Skeletal muscle satellite cell (primary cell): ENCODE data around the gene EPB41. TPM values are rescaled to one million over a fixed set of nuclear protein-coding genes. Genes with fewer than 3 reads are reported as not detected.
A peak's percentile ranks its signal among the peaks of the same experiment; 100 is the strongest.
"Not testable (repeated sequence)": the region's sequence is repeated elsewhere in the genome, so short reads cannot be mapped to it uniquely, and the experiment has no call there.

Source experiments
- H3K27me3 ChIP-seq: 2 replicates; pipeline ENCODE4 v1.7.0; 2013; ENCODE audit warnings: low read length; ENCODE audit not compliant: control insufficient read depth, insufficient read depth
- H3K36me3 ChIP-seq: 2 replicates; pipeline ENCODE4 v1.7.0; 2013; ENCODE audit warnings: mild to moderate bottlenecking, control low read depth, low read length; ENCODE audit not compliant: insufficient read depth
- H3K4me1 ChIP-seq: 2 replicates; pipeline ENCODE4 v1.7.0; 2013; ENCODE audit warnings: low read length; ENCODE audit not compliant: control insufficient read depth, insufficient read depth
- H3K4me2 ChIP-seq: 2 replicates; pipeline ENCODE4 v1.7.0; 2013; ENCODE audit warnings: mild to moderate bottlenecking, low read length
- H3K4me3 ChIP-seq: 2 replicates; pipeline ENCODE4 v1.7.0; 2013; ENCODE audit warnings: low read length
- H3K9ac ChIP-seq: 2 replicates; pipeline ENCODE4 v1.7.0; 2013; ENCODE audit warnings: mild to moderate bottlenecking, low read depth, low read length, moderate library complexity
- H3K9me3 ChIP-seq: replicated peaks from 2 replicates; pipeline ENCODE4 v1.7.0; 2013; ENCODE audit warnings: mild to moderate bottlenecking, control low read depth, low read length
- total RNA-seq: library from RNA; depleted of rRNA; stranded (reverse); fragments of >200 nt; gene quantifications from 2 replicates; pipeline ENCODE4 v1.2.3, GENCODE V29; 2012; rRNA removed

EPB41 gene
- 1.3 TPM in 2 replicates for total RNA-seq

DNA sequence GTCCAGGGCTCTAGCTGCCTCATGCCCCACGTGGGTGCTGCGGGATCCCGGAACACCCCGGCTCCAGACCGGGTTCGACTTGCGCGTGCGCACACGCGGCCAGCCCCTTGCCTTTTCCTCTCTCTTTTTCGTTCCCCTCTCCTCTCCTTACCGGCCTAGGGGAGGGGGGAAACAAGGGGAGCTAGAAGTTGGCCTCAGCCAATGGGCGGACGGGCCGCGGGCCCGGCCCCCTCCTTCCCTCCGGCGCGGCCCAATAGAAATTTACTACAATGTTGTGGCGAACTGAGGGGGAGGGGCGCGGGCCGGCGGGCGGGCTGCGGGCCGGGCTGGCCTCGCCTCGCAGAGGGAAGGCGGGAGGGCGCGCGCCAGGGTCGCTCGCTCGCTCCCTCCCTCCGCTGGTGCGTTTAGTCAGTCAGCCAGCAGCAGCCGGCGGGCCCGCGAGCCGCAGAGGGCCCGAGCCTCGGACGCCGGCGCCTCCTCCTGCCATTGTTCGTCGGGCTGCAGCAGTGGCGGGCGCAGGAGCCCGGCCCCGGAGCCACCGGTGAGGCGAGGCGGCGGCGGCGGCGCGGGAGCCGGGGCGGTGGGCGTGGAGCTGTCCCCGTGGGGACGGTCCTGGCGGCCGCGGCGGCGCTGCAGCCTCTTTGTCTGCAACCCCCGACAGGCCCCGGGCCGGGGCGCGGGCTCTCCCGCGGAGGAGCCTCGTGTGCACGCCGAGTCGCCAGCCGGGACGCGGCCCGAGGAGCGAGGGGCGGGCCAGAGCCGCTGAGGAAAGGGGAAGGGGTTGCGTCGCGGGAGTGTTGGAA, at the start of gene EPB41:
Gene EPB41, plus strand, starts transcription at position 342 of the 803 bp plus-strand sequence. CDS start 72,869 bp downstream, outside the sequence.
- Histone ChIP-seq H3K9ac (peak within 1 kb of the TSS; percentile 41), H3K36me3 (no peaks in the 10 kb centered on the region), H3K4me1 (peaks cover 12% of the 10 kb centered on the region), H3K27me3 (peaks cover 7% of the 10 kb centered on the region), H3K9me3 (no peaks in the 10 kb centered on the region), H3K4me3 (peak within 1 kb of the TSS; percentile 63), H3K4me2 (peak within 1 kb of the TSS; percentile 85)

DNA sequence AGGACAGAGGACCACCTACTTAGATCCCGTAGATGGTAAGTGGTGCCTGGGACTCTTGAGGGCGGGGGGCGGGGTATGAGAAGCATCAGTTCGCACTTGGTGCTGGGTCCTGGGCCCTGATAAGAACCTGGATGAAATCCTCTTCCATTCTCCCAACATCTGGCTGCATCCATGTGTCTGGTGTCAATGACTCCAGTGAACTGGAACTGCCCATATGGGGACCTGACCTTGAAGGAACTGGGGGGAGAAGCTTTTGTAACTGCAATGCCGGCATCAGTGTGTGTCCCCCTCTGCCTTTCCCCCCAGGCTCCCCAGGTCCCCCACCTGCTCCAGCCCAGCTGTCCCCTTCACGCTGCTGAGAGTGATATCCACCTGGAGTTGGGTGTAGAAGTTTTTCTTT, 49.7 kb upstream of the EPB41 start:
- H3K4me1 ChIP-seq = no peaks in the 10 kb centered on the region
- H3K4me3 ChIP-seq = no peak overlapping the region
- no peaks in the 10 kb centered on the region for H3K9me3 ChIP-seq
- no peaks in the 10 kb centered on the region for H3K36me3 ChIP-seq
- H3K27me3 ChIP-seq = peaks cover 32% of the 10 kb centered on the region
- H3K4me2 ChIP-seq = no peak overlapping the region
- H3K9ac ChIP-seq = no peak overlapping the region

GRCh38 chr1:28865997-28866650, 48.2 kb upstream of the EPB41 start:
- no peak overlapping the region for H3K4me2 ChIP-seq
- no peaks in the 10 kb centered on the region for H3K36me3 ChIP-seq
- no peaks in the 10 kb centered on the region for H3K9me3 ChIP-seq
- H3K4me1 ChIP-seq = no peaks in the 10 kb centered on the region
- H3K4me3 ChIP-seq = no peak overlapping the region
- peaks cover 41% of the 10 kb centered on the region for H3K27me3 ChIP-seq
- H3K9ac ChIP-seq = no peak overlapping the region

DNA sequence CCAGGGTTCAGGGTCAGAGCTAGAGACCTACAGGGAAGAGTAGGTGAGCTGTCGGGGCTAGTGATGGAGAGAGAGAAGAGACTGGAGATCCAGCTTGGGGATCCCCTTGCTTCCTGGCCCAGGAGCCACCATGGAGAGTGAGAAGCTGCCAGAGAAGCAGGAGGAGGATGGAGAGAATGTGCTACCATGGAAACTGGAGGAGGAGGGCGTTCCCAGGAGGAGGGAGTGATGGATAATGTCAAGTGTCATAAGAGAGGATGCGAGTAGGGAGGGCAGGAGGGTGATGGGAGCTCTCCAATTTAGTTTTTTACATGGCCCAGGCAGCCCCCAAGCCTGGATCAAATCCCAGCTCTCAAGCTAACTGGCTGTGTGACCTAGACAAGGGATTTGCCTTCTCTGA, 46.5 kb upstream of the EPB41 start:
- Histone ChIP-seq H3K9ac (no peak overlapping the region), H3K4me3 (no peak overlapping the region), H3K4me1 (no peaks in the 10 kb centered on the region), H3K27me3 (peaks cover 45% of the 10 kb centered on the region), H3K9me3 (no peaks in the 10 kb centered on the region), H3K4me2 (no peak overlapping the region), H3K36me3 (no peaks in the 10 kb centered on the region)

DNA sequence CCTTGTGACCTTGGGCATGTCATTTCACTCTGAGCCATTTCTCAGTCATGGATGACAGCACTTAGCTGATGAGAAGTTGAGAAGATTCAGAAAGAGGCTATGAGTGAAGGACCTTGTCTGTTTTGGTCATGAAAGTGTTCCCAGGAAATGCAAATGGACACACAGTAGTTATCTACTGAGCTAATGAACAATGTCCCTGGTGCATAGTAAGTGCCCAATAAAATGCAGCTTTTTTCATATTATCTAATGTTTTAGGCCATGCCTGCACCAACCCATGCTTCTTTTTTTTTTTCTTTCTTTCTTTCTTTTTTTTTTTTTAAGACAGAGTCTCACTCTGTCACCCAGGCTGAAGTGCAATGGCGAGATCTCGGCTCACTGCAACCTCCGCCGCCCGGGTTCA, 44.4 kb upstream of the EPB41 start:
- no peak overlapping the region for H3K9ac ChIP-seq
- no peak overlapping the region for H3K4me3 ChIP-seq
- H3K4me2 ChIP-seq = no peak overlapping the region
- no peaks in the 10 kb centered on the region for H3K9me3 ChIP-seq
- H3K36me3 ChIP-seq = no peaks in the 10 kb centered on the region
- H3K4me1 ChIP-seq = no peaks in the 10 kb centered on the region
- H3K27me3 ChIP-seq = peaks cover 40% of the 10 kb centered on the region

DNA sequence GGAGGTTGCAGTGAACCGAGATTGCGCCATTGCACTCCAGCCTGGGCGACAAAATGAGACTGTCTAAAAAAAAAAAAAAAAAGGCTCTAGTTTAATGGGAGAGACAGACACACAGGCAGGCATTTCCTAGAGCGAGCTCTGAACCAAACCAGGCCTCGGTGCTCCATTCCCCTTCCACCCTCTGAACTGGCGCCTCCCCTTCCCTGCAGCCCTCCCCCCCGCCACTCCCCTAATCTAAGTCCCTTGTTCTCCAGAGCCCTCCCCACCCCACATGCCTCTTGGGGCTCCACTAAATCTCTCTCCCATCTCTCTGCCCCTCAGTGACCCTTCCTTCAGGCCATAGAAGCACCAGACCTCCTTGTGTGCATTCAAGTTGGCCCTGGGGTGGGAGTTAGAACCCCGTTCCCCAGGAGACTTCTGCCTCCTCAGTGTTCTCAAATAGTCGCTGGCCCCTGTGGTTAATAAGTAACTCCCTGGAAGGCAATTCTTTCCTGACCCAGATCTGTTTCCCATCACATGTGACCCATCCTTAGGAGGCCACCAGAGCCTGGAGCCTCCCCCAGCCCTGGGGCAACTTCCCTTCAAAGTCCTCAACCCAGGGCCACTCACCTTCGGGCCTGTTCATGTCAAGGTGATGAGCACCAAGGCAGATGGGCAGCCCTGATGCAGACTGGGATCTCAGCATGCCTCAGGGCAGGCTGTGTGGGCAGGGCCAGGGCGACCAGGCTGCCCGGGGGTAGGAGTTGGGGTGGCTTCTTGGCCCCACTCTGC, 42.6 kb upstream of the EPB41 start:
- Histone ChIP-seq H3K27me3 (peaks cover 25% of the 10 kb centered on the region), H3K36me3 (no peaks in the 10 kb centered on the region), H3K4me3 (no peak overlapping the region), H3K4me2 (no peak overlapping the region), H3K9ac (no peak overlapping the region), H3K4me1 (no peaks in the 10 kb centered on the region), H3K9me3 (no peaks in the 10 kb centered on the region)

DNA sequence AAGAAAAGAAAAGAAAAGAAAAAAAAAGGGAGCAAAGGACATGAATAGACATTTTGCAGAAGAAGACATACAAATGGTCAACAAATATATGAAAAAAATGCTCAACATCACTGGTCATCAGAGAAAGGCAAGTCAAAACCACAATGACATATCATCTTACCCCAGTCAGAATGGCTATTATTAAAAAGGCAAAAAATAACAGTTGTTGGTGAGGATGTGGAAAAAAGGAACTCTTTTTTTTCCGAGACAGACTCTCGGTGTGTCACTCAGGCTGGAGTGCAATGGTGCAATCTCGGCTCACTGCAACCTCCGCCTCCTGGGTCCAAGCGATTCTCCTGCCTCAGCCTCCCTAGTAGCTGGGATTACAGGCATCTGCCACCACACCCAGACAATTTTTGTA, 39.2 kb upstream of the EPB41 start:
- H3K4me1 ChIP-seq, H3K9me3 ChIP-seq, H3K36me3 ChIP-seq, H3K9ac ChIP-seq, H3K4me2 ChIP-seq, H3K4me3 ChIP-seq: not testable (repeated sequence)
- H3K27me3 ChIP-seq = peaks cover 10% of the 10 kb centered on the region

DNA sequence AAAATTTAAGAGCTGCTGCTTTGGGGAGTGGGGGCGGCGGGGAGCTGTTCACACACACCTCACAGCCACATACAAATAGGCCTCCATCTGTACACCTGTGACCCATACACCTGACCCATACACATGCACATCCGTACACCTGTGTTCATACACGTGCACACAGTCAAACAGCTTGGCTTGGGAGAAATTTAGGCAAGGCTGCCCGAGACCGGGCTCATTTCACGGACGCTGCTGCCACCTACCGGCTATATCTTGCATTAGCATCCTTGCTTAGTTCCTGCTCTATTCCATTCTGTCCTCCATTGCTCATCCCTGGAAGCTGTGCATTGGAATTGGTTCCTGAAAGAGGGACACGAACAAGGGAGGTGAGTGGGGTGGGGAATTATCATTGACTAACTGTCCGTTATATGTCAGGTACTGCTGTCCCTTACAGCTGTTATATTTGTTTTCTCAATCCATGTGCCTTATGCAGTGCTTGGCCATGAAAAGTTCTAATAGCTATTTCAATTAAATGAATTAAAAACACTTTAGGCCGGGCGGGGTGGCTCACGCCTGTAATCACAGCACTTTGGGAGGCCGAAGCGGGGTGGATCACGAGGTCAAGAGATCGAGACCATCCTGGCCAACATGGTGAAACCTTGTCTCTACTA, 37.1 kb upstream of the EPB41 start:
- no peaks in the 10 kb centered on the region for H3K9me3 ChIP-seq
- H3K9ac ChIP-seq = no peak overlapping the region
- H3K27me3 ChIP-seq = peaks cover 3% of the 10 kb centered on the region
- no peak overlapping the region for H3K4me3 ChIP-seq
- H3K4me1 ChIP-seq = no peaks in the 10 kb centered on the region
- H3K4me2 ChIP-seq = no peak overlapping the region
- no peaks in the 10 kb centered on the region for H3K36me3 ChIP-seq

DNA sequence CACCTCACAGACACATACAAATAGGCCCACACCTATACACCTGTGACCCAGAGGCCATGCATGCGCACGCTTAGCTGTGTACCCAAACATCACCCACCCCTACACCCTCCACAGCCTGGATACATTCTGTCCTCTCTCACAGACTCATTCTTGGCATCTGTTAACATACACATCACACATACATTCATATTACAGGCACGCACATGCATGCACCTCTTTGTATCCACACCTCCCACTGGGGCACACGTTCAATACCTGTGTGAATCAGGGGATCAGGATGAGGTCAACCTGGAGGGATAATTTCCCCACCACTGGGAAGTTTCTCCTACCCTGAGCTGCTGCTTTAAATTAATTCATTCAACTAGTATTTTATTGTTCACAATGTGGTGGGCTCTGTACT, 35.6 kb upstream of the EPB41 start:
- no peaks in the 10 kb centered on the region for H3K36me3 ChIP-seq
- H3K4me1 ChIP-seq = no peaks in the 10 kb centered on the region
- no peaks in the 10 kb centered on the region for H3K27me3 ChIP-seq
- H3K4me3 ChIP-seq = no peak overlapping the region
- no peaks in the 10 kb centered on the region for H3K9me3 ChIP-seq
- no peak overlapping the region for H3K4me2 ChIP-seq
- no peak overlapping the region for H3K9ac ChIP-seq

- no peak overlapping the region for H3K4me3 ChIP-seq
- H3K9me3 ChIP-seq = no peaks in the 10 kb centered on the region
- peaks cover 9% of the 10 kb centered on the region for H3K4me1 ChIP-seq
- no peak overlapping the region for H3K9ac ChIP-seq
- no peak overlapping the region for H3K4me2 ChIP-seq
- H3K36me3 ChIP-seq = no peaks in the 10 kb centered on the region
- H3K27me3 ChIP-seq = no peaks in the 10 kb centered on the region
Observed at GRCh38 chr1:28882009-28882628, 32.2 kb upstream of the EPB41 start.

DNA sequence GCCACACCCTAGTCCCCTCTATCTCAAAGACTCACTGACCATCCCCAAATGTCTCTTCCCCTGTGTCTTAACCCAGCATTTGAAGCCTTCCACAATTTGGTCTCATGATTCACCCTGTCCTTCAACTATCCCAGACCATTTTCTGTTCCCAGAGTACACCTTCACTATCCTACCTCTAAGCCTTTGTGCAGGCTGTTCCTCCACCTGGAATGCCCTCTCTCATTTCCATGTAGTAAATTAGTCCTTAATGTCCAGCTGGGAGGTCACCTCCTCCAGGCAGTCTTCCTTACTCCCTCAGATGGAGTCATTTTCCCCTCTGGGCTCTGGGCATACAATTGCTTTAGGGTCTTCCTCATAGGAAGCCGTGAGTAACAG, 31.1 kb upstream of the EPB41 start:
- Histone ChIP-seq H3K4me3 (no peak overlapping the region), H3K27me3 (peaks cover 5% of the 10 kb centered on the region), H3K4me2 (no peak overlapping the region), H3K36me3 (no peaks in the 10 kb centered on the region), H3K9ac (no peak overlapping the region), H3K4me1 (peaks cover 12% of the 10 kb centered on the region), H3K9me3 (no peaks in the 10 kb centered on the region)
